Measurements from ENCODE around the gene HOXA7. TPM values are rescaled to one million over a fixed set of nuclear protein-coding genes. Genes with fewer than 3 reads are reported as not detected.

The HOXA7 gene
- not detected in 2 replicates for total RNA-seq

- Mint-ChIP-seq H3K36me3 (ENCODE audit: low read depth) (peaks cover 5% of the 10 kb centered on the region), H3K4me3 (peak within 1 kb of the TSS; percentile 30), H3K27ac (peak within 1 kb of the TSS; percentile 81), H3K4me1 (peaks cover 14% of the 10 kb centered on the region), H3K27me3 (peaks cover 81% of the 10 kb centered on the region), H3K9me3 (peaks cover 6% of the 10 kb centered on the region)
- DNase-seq: peak; percentile 58
- intact Hi-C loops (cut with micrococcal nuclease): loop anchor here (2.0 kb wide), 2 partner anchors 16 to 86 kb away; partner anchors contain the start of gene EVX1
Measured at GRCh38 chr7:27156508-27156898, at the start of gene HOXA7. Gene HOXA7 (minus strand): TSS chr7:27156675. CDS start chr7:27156545, 130 bp downstream.

- intact Hi-C loops (cut with micrococcal nuclease): no loop called here
- DNase-seq: no peak
- peak overlapping the region; percentile 43 for H3K27ac Mint-ChIP-seq
- H3K9me3 Mint-ChIP-seq: no peaks in the 10 kb centered on the region
- peaks cover 92% of the 10 kb centered on the region for H3K27me3 Mint-ChIP-seq
- H3K4me3 Mint-ChIP-seq: no peak overlapping the region
- H3K36me3 Mint-ChIP-seq (ENCODE audit: low read depth): peaks cover 3% of the 10 kb centered on the region
- peaks cover 15% of the 10 kb centered on the region for H3K4me1 Mint-ChIP-seq
Measured at GRCh38 chr7:27205325-27206280, 49.1 kb upstream of the HOXA7 start.

- Mint-ChIP-seq H3K36me3 (ENCODE audit: low read depth) (peaks cover 3% of the 10 kb centered on the region), H3K27ac (no peak overlapping the region), H3K4me3 (no peak overlapping the region), H3K27me3 (peaks cover 89% of the 10 kb centered on the region), H3K9me3 (no peaks in the 10 kb centered on the region), H3K4me1 (peaks cover 13% of the 10 kb centered on the region)
- no peak for DNase-seq
- intact Hi-C loops (cut with micrococcal nuclease): no loop called here
Measured at GRCh38 chr7:27204851-27205322, 48.4 kb upstream of the HOXA7 start.

GRCh38 chr7:27203964-27204594 lies 47.6 kb upstream of the HOXA7 start:
- DNase-seq: no peak
- intact Hi-C loops (cut with micrococcal nuclease): no loop called here
- H3K4me1 Mint-ChIP-seq: peaks cover 13% of the 10 kb centered on the region
- peaks cover 84% of the 10 kb centered on the region for H3K27me3 Mint-ChIP-seq
- no peak overlapping the region for H3K27ac Mint-ChIP-seq
- no peak overlapping the region for H3K4me3 Mint-ChIP-seq
- peaks cover 3% of the 10 kb centered on the region for H3K36me3 Mint-ChIP-seq (ENCODE audit: low read depth)
- H3K9me3 Mint-ChIP-seq: no peaks in the 10 kb centered on the region

- Mint-ChIP-seq H3K4me1 (peaks cover 13% of the 10 kb centered on the region), H3K27ac (no peak overlapping the region), H3K4me3 (no peak overlapping the region), H3K27me3 (peaks cover 82% of the 10 kb centered on the region), H3K9me3 (no peaks in the 10 kb centered on the region), H3K36me3 (ENCODE audit: low read depth) (peaks cover 5% of the 10 kb centered on the region)
- intact Hi-C loops (cut with micrococcal nuclease): no loop called here
- no peak for DNase-seq
Measured at GRCh38 chr7:27203365-27203953, 47.0 kb upstream of the HOXA7 start.

GRCh38 chr7:27202862-27203134 lies 46.3 kb upstream of the HOXA7 start:
- DNase-seq: no peak
- H3K27ac Mint-ChIP-seq: no peak overlapping the region
- peaks cover 84% of the 10 kb centered on the region for H3K27me3 Mint-ChIP-seq
- H3K36me3 Mint-ChIP-seq (ENCODE audit: low read depth): peaks cover 5% of the 10 kb centered on the region
- peaks cover 13% of the 10 kb centered on the region for H3K4me1 Mint-ChIP-seq
- H3K9me3 Mint-ChIP-seq: no peaks in the 10 kb centered on the region
- no peak overlapping the region for H3K4me3 Mint-ChIP-seq
- intact Hi-C loops (cut with micrococcal nuclease): no loop called here

- DNase-seq: no peak
- intact Hi-C loops (cut with micrococcal nuclease): no loop called here
- Mint-ChIP-seq H3K4me3 (no peak overlapping the region), H3K27me3 (peaks cover 84% of the 10 kb centered on the region), H3K4me1 (peaks cover 13% of the 10 kb centered on the region), H3K36me3 (ENCODE audit: low read depth) (peaks cover 5% of the 10 kb centered on the region), H3K27ac (no peak overlapping the region), H3K9me3 (no peaks in the 10 kb centered on the region)
Measured at GRCh38 chr7:27202018-27202861, 45.8 kb upstream of the HOXA7 start.

- intact Hi-C loops (cut with micrococcal nuclease): no loop called here
- peaks cover 13% of the 10 kb centered on the region for H3K4me1 Mint-ChIP-seq
- DNase-seq: no peak
Measured at GRCh38 chr7:27201580-27202017, 45.1 kb upstream of the HOXA7 start.

GRCh38 chr7:27200761-27201579 lies 44.5 kb upstream of the HOXA7 start:
- Mint-ChIP-seq H3K27ac (peak overlapping the region; percentile 84), H3K9me3 (no peaks in the 10 kb centered on the region), H3K4me1 (peaks cover 13% of the 10 kb centered on the region), H3K4me3 (peak overlapping the region; percentile 28), H3K27me3 (peaks cover 82% of the 10 kb centered on the region), H3K36me3 (ENCODE audit: low read depth) (peaks cover 5% of the 10 kb centered on the region)
- no peak for DNase-seq
- intact Hi-C loops (cut with micrococcal nuclease): no loop called here

More at GRCh38 chr7:27201580-27202017, 45.1 kb upstream of the HOXA7 start:
- Mint-ChIP-seq H3K9me3 (no peaks in the 10 kb centered on the region), H3K27me3 (peaks cover 83% of the 10 kb centered on the region), H3K36me3 (ENCODE audit: low read depth) (peaks cover 5% of the 10 kb centered on the region), H3K4me3 (no peak overlapping the region), H3K27ac (no peak overlapping the region)

- intact Hi-C loops (cut with micrococcal nuclease): loop anchor here (2.0 to 5.0 kb wide), 4 partner anchors 15 to 897 kb away; partner anchors contain the start of gene HOXA11
- Mint-ChIP-seq H3K27ac (peak within 1 kb of the TSS; percentile 84), H3K36me3 (ENCODE audit: low read depth) (peaks cover 5% of the 10 kb centered on the region)
Measured at GRCh38 chr7:27199849-27200760, 43.6 kb upstream of the HOXA7 start, which contains the start of gene HOXA13. Gene HOXA13 (minus strand): TSS chr7:27200091. CDS start chr7:27200077, 14 bp downstream.

GRCh38 chr7:27198871-27199801 lies 42.7 kb upstream of the HOXA7 start:
- Mint-ChIP-seq H3K27me3 (peaks cover 80% of the 10 kb centered on the region), H3K4me3 (peak overlapping the region; percentile 44), H3K27ac (peak overlapping the region; percentile 78), H3K36me3 (ENCODE audit: low read depth) (peaks cover 5% of the 10 kb centered on the region), H3K9me3 (no peaks in the 10 kb centered on the region), H3K4me1 (peaks cover 11% of the 10 kb centered on the region)
- DNase-seq: peak; percentile 60
- intact Hi-C loops (cut with micrococcal nuclease): loop anchor here (2.0 to 5.0 kb wide), 4 partner anchors 14 to 898 kb away; partner anchors contain the start of gene HOXA11

More at GRCh38 chr7:27199849-27200760, 43.6 kb upstream of the HOXA7 start, which contains the start of gene HOXA13:
- peak within 1 kb of the TSS; percentile 44 for H3K4me3 Mint-ChIP-seq
- DNase-seq: no peak
- no peaks in the 10 kb centered on the region for H3K9me3 Mint-ChIP-seq
- peaks cover 13% of the 10 kb centered on the region for H3K4me1 Mint-ChIP-seq
- H3K27me3 Mint-ChIP-seq: peaks cover 80% of the 10 kb centered on the region
